Cerebellar cortex (tissue), 1 donor: Measurements from ENCODE around the gene NLRC5.
"Not testable (repeated sequence)": the region's sequence is repeated elsewhere in the genome, so short reads cannot be mapped to it uniquely, and the experiment has no call there.

Experiments used
- DNase-seq: peaks from one replicate; pipeline ENCODE4 v3.0.0-alpha.2; 2015; ENCODE audit warnings: low spot score

The NLRC5 gene

DNA sequence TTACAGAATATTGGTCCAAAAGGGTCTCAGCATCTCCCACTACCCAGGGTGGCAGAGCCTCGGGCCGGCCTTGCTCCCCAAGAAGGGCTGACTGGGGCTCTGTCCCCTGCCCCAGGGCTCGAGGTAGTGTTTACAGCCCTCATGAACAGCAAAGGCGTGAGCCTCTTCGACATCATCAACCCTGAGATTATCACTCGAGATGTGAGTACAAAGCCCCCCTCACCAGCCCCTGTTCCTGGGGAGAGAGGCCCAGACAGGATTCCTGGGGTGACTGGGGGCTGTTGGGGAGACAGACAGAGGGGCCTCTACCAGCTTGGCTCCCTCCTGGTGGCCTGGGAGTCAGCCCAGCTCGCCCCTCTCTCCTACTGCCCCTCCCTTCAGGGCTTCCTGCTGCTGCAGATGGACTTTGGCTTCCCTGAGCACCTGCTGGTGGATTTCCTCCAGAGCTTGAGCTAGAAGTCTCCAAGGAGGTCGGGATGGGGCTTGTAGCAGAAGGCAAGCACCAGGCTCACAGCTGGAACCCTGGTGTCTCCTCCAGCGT is 6.1 kb upstream of the NLRC5 start:
- no peak for DNase-seq

DNA sequence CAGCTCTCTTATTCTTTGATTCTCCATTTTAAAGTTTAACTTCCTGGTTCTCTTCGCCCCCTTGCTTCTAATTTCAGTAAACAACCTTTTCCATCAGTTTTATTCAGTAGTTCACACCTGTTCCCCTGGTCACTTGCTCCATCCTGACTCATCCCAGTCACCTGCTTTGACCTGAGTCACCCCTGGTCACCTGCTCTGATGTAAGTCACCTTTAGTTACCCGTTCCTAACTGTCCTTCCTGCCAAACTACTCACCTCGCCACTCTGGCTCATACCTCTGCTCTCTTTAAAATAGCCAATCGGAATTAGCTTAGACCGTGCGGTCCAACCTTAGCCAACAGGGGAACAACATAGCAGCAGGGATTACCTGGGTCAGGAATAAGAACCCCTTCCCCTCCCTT is 4.7 kb upstream of the NLRC5 start:
- DNase-seq, result no peak

DNA sequence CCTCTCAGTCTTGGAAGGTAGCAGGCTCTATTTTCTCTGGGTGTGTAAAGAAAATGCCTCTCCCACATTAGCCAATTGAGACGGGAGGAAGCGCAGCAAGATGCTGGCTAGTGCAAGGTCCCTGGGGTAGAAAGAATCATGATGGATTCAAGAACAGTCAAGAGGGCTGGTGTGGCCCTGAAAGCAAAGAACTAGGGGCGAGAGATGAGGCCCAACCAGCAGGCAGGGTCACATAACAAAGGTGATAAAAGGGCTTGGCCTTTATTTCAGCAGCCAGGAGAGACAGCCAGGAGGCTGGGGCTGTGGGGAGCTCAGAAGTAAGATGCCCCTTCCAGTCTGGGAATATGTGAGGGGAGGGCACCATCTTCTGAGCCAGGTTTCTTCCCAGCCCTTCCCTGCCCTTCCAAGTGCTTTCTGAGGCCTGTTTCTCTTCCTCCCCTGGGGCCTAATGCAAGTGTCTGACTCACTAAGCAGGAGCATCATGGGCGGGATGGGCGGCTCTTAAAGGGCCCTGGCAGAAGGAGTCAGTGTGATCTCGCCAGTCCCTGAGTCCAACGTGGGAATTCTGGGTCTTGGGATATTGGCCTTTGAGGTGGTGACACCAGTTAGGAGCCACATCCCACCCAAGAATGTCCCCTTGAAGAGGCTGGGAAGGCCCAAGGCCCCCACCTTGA is 3.9 kb upstream of the NLRC5 start:
- DNase-seq, result no peak

DNA sequence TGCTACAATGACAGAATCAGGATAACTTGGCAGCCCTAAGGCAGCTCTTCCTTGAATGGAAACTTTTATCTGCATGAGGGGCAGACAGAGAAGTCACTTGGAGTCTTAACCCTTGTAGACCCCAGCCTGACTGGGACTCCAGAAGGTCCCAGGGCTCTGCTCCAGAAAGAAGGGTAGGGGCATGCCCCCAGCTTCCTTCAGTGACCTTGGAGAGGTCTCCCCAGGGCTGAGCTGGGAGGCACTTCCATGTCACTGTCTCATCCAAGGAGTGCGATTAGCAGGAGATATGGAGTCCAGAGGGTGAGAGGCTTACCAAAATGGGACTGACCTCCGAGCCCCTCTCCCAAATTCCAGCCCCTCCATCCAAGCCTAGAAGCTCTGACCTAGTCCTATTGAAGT is 3.4 kb upstream of the NLRC5 start:
- no peak for DNase-seq

DNA sequence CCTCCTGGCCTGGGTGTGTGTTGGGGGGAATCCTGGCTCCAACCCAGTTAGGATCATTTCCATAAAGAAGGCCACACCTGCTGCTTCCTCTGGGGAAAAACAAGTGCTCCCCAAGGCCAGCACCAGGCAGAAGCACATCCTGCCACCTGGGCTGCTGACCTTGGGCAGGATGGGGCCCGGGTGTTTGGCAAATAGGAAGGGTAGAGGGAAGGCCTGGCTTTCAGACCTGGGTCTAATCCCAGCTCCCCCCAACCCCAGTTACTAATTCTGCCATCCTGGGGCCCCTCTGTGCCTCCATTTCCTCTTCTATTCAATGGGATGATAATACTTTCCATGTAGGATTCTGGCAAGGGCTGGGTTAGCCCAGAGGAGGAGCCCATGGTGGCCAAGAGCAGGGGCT is 3.0 kb upstream of the NLRC5 start:
- DNase-seq, result no peak

DNA sequence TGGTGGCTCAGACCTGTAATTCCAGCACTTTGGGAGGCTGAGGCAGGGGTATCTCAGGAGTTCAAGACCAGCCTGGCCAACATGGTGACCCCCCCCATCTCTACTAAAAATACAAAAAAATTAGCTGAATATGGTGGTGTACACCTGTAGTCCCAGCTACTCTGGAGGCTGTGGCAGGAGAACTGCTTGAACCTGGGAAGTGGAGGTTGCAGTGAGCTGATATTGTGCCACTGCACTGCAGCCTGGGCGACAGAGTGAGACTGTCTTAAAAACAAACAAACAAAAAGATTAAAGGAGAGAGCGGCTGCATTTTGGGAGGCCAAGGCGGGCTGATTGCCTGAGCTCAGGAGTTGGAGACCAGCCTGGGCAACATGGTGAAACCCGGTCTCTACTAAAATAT is 2.4 kb upstream of the NLRC5 start:
- not testable (repeated sequence) for DNase-seq

DNA sequence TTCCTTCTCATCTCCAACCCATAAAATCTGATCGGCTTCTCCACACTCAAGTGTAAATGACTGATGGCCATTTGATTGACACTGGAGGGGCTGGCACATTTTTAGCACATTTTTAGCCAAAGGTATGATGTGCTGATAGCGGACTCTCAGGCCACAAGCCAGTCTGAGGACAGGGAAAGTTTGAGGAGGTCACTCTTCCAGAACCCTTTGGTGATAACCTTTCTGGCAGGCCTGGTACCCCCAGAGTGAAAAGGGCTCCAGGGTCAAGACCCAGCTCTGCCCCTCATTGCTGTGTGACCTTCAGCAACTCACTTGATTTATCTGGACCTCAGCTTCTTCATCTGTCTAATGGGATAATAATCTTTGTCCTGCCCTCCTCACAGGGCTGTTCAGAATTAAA is 1.7 kb upstream of the NLRC5 start:
- DNase-seq, result no peak

DNA sequence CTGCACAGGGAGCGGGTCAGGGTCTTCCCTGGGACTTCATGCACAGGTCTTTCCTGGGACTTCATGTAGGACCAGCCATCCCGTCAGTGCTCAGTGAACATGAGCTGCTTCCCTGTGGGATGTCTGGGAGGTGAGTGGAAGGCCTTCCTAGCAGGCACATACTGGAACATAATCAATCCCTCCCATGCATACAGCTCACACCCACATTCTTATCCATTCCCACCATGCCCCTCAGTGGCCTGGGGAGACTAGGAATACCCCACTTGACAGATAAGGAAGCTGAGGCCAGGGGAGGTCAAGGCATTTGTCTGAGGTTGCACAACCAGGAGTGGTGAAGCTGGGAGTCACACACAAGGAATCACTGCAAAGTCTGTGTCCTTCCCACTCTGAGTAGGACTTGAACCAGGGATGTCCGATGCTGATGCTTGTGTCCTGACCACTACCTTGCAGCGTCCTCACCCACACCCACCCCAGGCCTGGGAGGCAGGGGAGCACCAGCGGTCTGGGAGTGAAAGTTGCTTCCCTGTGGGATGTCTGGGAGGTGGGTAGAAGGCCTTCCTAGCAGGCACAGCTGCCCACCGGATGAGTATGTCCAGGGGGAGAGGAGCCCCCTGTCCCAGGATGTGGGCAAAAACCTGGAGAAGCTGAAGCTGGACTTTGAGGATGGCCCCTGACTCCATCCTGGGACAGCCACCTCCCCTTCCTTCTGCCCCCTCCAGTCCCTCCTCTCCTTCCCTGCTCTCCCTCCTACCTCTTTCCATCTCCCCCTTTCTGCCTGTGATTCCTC is 1.0 kb upstream of the NLRC5 start:
- no peak for DNase-seq

DNA sequence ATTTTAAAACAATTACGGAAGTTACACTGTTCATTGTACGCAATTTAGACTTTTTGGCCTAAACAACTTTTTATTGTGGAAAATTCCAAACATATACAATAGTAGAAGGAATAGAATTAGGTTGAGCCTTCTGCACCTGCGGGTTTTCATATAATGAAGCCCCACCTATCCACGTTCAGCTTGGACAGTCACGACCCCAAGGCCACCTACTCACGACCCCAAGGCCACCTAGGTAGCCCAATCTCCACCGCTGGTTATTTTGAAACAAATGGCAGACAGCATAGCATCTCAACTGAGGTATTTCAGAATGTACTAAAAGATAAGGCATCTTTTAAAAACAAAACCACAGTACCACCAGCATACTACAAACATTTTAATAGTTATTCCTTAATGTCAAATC is 631 bp downstream of the NLRC5 start:
- DNase-seq, result no peak

DNA sequence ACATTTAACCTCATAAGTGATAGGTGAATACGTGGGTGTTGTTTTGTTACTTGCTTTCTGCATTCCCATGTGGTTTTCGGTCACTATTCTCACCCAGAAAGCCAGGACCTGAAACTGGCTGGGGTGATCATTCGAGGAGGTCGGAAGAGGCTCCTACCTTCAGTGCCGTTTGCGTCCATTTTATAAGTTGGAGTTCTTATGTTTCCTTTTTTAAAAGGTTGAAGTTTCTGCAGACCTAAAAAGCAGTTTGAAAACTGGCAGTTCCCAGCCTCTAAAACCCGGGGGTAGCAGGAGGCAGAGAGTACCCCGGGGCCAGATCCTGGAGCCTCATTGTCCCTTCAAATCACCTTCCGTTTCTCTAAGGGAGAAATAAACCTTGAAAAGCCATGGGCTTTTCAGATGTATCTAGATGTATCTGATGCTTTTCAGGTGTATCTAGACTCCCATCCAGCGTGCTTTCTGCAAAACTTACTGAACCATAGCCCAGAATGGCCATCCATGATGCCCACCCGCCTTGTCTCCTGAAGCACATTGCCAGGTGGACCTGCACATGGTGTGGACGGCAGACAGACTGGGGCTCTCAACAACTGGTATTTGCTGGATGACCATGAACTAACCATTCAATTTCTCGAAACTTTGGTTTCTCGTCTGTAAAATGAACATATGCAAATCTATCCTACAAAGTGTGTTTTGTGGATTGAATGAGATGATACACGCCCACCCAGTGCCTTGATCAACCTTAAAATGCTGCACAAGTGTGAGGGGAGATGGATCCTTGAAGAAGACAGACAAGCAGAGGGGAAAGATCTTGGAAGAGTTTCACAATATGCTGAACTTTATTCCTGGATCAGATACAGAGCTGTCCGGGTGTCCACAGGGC is 1.3 kb downstream of the NLRC5 start:
- DNase-seq, result no peak

DNA sequence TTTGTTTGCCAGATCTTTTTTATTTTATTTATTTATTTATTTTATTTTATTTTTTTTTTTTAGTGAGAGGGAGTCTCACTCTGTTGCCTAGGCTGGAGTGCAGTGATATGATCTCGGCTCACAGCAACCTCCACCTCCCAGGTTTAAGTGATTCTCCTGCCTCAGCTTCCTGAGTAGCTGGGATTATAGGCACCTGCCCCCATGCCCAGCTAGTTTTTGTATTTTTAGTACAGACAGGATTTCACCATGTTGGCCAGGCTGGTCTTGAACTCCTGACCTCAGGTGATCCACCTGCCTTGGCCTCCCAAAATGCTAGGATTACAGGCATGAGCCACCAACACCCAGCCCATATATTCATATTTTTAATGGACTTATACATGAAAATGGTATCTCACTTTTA is 3.1 kb downstream of the NLRC5 start:
- not testable (repeated sequence) for DNase-seq

DNA sequence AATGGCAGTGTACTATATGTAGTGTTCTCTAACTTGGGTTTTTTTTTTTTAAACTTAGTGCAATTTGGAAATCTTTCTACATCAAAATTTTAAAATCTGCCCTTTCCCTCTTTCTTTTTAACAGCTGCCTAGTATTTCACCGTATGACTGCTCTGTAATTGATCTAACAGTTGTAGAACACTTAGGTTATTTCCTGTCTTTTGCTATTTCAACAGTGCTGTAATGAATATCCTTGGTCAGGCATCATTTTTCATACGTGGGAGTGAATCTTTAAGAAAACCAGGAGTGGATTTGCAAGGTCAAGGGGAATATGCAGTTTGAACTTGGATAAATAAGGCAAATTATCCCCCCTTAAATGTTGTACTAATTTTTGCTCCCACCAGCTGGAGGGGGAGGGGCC is 3.8 kb downstream of the NLRC5 start:
- no peak for DNase-seq

DNA sequence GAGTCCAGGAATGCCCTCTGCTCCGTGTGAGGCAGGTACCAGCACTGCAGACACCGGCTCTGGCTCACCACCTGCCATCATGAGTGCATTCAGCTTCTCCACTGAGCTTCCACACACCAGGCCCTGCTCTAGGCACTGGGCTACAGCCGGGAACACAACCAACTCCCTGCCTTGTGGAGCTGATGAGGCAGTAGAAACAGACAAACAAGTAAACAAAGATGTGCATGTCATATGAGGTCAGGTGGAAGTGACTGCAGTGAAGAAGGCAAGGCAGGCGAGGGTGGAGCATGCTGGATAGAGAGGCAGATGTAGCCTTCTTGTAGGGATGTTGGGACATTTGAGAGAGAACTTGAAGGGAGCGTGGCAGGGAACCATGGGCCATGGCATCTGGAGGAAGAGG is 5.0 kb downstream of the NLRC5 start:
- no peak for DNase-seq

DNA sequence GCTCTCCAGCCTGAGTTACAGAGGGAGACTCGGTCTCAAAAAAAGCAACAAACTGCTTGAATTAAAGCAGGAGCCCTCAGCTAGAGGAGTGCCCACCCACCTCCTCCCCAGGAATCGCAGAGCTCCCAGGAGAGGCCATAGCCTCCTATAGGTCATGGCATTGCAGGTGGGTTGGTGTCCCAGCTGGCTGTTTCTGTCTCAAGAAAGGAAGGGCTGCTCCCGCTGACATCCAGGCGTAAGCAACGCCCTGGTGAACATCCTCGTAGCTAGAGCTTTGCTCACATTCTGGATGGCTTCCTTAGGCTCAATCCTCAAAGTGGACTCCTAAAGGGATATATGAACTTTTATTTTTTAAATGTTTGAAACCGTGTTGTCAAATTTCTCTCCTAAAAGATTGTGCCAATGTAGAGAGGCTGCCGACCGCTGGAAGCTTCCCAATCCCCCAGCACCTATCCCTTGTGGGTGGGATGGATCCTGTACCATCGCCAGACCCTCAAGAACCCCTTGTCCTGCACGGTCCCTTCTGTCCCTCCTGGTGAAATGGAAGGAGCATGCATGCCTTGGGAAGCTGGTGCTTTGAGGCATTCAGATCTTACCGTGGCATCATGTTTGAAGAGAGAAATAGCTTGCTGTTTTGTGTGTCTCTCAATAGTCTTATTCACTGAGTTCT is 5.9 kb downstream of the NLRC5 start:
- DNase-seq, result no peak

DNA sequence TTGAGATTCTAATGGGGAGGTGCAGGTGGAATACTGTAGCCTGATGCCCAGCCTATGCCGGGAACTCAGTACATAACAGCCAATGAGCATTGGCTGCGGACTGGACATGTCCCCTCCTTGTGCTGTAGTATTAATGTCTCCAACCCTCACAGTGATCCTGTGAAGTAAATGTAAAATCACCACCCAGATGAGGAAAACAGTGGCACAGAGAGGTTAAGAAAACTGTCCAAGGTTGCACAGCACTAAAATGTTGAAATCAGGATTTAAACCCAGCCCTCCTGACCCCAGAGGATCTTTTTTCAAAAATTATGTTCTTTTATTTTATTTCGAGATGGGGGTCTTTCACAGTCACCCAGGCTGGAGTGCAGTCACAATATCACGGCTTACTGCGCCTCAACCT is 7.9 kb downstream of the NLRC5 start:
- DNase-seq, result no peak

DNA sequence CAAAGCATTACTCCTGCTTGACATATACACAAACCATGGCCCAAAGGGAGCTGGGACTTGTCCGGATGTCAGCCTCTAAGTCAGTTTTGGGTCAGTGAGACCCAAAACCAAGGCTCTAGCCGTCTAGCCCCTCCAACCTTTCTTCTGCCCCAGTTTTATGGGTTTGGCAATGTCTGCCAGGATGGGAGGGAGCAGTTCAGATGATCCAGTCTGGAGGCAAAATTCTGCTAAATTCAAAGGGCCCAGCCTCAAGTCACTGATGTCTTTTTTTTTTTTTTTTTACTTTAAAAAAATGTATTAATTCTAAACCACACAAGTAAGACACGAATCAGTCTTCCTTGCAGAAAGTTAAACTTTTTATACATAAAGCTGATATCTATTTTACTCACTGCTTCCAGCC is 8.6 kb downstream of the NLRC5 start:
- DNase-seq, result no peak

DNA sequence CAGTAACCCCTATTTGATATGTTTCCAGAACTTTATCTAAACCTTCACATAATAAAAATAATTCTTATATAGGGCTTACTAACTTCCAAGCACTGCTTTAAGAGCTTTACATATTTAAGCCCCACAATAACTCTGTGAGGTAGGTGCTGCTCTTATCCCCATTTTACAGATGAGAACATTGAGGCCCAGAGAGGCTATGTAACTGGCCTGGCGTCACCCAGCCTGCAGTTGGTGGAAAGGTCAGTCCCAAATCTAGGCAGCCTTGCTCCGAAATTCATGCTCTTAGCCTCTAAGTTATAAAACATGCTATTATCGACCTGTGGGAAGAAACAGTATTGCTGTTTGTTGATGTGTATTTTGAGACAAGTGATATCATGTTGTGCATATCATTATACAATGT is 9.0 kb downstream of the NLRC5 start:
- DNase-seq, result no peak

DNA sequence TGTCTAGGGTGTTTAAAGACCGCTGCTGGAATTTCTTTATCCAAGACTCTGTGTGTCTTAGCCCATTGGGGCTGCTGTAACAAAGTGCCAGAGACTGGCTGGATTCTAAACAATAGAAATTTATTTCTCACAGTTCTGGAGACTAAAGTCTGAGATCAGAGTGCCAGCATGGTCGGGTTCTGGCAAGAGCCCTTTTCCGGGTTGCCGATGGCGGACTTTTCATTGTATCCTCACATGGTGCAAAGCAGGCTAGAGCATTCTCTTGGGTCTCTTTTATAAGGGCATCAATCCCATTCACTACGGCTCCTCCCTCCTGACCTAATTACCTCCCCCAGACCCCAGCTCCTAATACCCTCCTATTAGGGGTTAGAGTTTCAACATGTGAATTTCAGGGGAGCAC is 9.5 kb downstream of the NLRC5 start:
- no peak for DNase-seq

DNA sequence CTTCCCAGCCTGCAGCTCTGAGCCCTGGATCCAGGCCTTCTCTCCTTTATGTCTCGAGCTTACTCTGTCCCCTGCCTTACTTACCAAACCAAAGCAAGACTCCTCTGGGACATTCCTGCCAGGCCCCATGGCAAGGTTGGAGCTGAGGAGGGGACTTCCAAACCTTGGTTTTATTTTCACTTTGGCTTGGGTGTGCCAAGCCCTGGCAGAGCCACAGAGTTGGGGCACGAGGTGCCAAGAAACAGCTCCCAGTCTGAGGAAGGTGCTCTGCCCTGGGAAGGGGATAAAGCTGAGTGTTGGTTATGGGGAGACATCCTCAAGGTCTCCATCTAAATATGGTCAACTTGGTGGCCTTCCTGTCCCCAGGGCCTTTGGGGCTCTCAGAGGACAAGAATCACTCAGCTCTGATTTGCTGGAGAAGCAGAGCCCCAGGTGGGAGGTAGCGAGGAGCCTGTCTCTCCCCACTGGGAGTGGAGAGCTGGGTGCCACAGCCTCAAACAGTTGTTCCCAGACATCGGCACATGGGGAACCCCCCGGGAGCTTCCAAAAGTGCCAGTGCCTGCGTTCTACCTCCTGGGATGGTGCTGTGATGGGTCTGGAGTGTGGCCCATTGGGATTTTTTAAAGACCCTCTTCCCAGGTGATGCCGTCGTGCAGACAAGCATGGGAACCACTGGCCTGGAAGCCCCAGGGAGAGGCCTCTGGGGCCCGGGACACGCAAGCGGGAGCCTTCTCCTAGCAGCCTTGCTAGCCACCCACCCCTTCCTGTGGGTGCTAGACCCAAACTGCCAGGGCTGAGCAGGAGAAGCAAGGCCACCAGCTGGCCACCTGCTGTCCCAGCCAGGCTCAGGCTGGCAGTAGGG is 10.3 kb downstream of the NLRC5 start:
- no peak for DNase-seq

DNA sequence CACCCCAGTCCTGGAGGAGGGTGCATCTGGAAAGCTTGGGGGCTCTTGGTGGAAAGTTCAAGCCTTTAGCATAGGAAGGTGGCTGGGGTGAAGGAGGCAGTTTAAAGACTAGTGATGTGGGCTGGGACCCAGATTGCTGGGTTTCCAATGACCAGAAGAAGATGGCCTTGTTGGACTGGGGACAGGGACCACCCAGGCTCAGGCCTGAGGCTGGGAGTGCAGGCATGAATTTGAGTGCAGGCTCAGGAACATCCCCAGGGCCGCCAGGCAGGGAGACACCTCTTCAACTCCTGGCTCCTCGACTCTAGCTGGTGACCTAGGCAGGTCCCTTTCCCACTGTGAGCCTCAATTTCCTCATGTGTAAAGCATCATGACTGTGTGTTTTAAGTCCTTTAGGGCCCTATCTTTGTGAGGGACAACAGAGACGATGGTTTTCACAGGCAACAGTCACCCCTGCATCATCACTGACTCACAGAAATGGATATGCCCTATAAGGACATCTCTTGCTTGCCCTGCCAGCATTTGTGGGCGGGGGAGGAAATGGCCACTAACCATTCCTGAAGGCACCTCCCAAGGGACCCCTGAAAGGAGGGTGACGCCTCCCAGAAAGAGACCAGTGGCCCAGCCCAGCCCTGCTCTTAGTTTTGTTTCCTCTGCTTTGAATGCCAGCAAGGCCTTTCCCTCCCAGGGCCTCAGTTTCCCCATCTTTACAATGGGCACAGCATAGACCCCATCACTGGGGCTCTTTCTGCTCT is 11.1 kb downstream of the NLRC5 start:
- no peak for DNase-seq
